GM13976 (cell line): ENCODE measurements around the gene WSCD2.

Experiments used
- DNase-seq: peaks from one replicate; pipeline ENCODE4 v3.0.0; 2012; ENCODE audit warnings: low spot score
- in situ Hi-C: fragments of 300-500 bp; cut with MboI; formaldehyde crosslinking; loops from one replicate; pipeline ENCODE4 v1.12.0; 2022; ENCODE audit warnings: low sequenced_read_pairs, mixed read lengths, inconsistent platforms; ENCODE audit not compliant: unreplicated experiment
- TF ChIP-seq, protein P1 (sequence below): IDR thresholded peaks from 2 replicates; pipeline ENCODE4 v1.5.1; 2012; ENCODE audit warnings: borderline replicate concordance, mild to moderate bottlenecking; ENCODE audit not compliant: insufficient read depth; ENCODE audit errors: extremely low read depth, missing control alignments, control extremely low read depth

WSCD2 gene

GRCh38 chr12:108119126-108119973 lies 9.7 kb upstream of the WSCD2 start:
- TF ChIP-seq, protein P1, sequence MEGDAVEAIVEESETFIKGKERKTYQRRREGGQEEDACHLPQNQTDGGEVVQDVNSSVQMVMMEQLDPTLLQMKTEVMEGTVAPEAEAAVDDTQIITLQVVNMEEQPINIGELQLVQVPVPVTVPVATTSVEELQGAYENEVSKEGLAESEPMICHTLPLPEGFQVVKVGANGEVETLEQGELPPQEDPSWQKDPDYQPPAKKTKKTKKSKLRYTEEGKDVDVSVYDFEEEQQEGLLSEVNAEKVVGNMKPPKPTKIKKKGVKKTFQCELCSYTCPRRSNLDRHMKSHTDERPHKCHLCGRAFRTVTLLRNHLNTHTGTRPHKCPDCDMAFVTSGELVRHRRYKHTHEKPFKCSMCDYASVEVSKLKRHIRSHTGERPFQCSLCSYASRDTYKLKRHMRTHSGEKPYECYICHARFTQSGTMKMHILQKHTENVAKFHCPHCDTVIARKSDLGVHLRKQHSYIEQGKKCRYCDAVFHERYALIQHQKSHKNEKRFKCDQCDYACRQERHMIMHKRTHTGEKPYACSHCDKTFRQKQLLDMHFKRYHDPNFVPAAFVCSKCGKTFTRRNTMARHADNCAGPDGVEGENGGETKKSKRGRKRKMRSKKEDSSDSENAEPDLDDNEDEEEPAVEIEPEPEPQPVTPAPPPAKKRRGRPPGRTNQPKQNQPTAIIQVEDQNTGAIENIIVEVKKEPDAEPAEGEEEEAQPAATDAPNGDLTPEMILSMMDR = no peak
- in situ Hi-C loops = no loop called here
- peak; percentile 42 for DNase-seq

- no peak for DNase-seq
- in situ Hi-C loops = no loop called here
- TF ChIP-seq, protein P1 = no peak
Measured at GRCh38 chr12:108119974-108120862, 8.9 kb upstream of the WSCD2 start.

DNA sequence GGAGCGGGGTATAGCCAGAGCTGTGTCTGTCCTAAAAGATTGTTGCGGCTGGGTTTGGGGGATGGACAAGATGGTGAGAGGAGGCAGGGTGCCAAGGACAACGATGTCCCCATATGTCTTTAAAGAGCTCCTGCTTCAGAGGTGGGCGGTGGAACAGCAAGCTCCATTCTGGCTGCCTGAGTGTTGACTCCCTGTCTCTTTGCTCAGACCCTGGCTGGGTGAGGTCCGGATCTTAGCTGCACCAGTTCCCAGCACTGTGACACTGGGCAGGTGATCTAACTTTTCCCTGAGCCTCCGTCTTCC lies 8.3 kb upstream of the WSCD2 start:
- TF ChIP-seq, protein P1 = no peak

DNA sequence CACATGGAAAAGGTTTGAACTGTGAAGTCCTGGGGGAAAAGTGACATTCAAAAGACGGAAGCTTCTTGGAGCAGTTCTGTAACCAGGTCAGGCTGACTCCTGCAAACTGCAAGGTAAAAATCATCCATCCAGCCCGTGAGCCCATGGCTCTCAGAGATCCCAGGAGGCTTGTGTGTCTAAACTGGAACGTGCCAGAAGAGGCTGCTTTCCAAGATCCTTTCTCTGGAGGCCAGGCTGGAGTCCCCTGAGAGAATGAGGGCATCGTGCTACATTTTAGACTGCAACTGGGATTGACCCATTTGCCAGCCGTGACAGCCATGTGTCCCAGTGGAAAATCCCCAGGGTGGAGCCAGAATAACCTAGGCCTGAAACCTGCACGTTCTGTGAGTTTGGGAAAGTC lies 7.8 kb upstream of the WSCD2 start:
- in situ Hi-C loops = no loop called here
- no peak for DNase-seq
- TF ChIP-seq, protein P1 = no peak

More for the DNA sequence above, 8.3 kb upstream of the WSCD2 start:
- no peak for DNase-seq
- in situ Hi-C loops = no loop called here

- in situ Hi-C loops = no loop called here
- no peak for DNase-seq
- TF ChIP-seq, protein P1 = no peak
Measured at GRCh38 chr12:108121728-108122471, 7.2 kb upstream of the WSCD2 start.

DNA sequence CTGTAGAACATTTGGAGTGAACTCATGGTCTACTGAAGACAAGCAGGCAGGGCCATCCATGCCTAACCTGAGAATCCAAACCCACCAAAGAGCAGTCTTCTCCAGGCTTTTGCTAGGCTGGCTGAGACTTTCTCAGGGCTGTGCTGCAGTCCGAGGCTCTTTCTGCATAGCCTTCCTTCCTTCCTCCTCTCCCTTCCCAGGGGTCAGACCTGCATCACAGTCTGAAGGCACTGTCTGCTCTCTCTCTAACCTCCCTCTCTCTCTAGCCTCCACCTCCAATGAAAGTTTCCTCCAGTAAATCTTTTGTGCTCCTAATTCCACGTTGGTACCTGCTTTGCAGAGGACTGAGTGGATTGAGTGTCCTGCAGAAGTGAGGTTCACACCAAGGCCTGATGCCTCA lies 6.4 kb upstream of the WSCD2 start:
- no peak for DNase-seq
- in situ Hi-C loops = no loop called here
- TF ChIP-seq, protein P1 = no peak
